T-cell (primary cell): ENCODE measurements around the gene DDX56. TPM values are rescaled to one million over a fixed set of nuclear protein-coding genes. Genes with fewer than 3 reads are reported as not detected.
"Not testable (repeated sequence)": the region's sequence is repeated elsewhere in the genome, so short reads cannot be mapped to it uniquely, and the experiment has no call there.

ENCODE experiments used
- ATAC-seq, 4 experiments: fragments of 200-7000 bp in 3 of 4; fragments of 150-1000 bp in 1 of 4; cut with Tn5 transposase; replicated peaks in 1 of 4; 1 replicate in 3 of 4; 2 replicates in 1 of 4; pipeline ENCODE4 v1.10.0; 2021; ENCODE audit warnings: moderate library complexity in 3 of 4, mild to moderate bottlenecking in 2 of 4, moderate number of reproducible peaks in 1 of 4
- CTCF ChIA-PET, 2 donors: fragments of 300-600 bp; sonication (Branson Sonifier 250); formaldehyde crosslinking; loops; one replicate each; lab custom pipeline; 2022; ENCODE audit warnings: antibody characterized with exemption in 2 of 2; lab: Charles Lee
- POLR2A ChIA-PET, 2 donors: fragments of 300-600 bp; sonication (Branson Sonifier 250); formaldehyde crosslinking; loops; one replicate each; lab custom pipeline; 2022; ENCODE audit warnings: antibody characterized with exemption in 2 of 2; lab: Charles Lee
- DNase-seq, 35 experiments: peaks; one replicate each; pipeline versions ENCODE4 v3.0.0 to v3.0.0-alpha.2; 2013 to 2023
- H3K27ac ChIP-seq: one replicate; pipeline ENCODE4 v1.5.1; 2013; ENCODE audit warnings: low read length
- H3K27me3 ChIP-seq, 2 experiments: replicated peaks in 1 of 2; 1 replicate in 1 of 2; 2 replicates in 1 of 2; pipeline versions ENCODE4 v1.6.1 to v1.7.0; 2013; ENCODE audit warnings: low read length in 1 of 2, mixed read lengths in 1 of 2; ENCODE audit not compliant: control insufficient read depth in 2 of 2, insufficient read depth in 2 of 2; ENCODE audit errors: extremely low read depth in 1 of 2
- H3K36me3 ChIP-seq, 2 donors: 1 replicate in 1 of 2; 2 replicates in 1 of 2; pipeline versions ENCODE4 v1.6.1 to v1.7.0; 2013; ENCODE audit warnings: low read length in 1 of 2; ENCODE audit not compliant: control insufficient read depth in 2 of 2, insufficient read depth in 1 of 2; ENCODE audit errors: extremely low read depth in 1 of 2
- H3K4me1 ChIP-seq, 2 experiments: 1 replicate in 1 of 2; 2 replicates in 1 of 2; pipeline versions ENCODE4 v1.6.1 to v1.7.0; 2013; ENCODE audit warnings: low read length in 2 of 2, mixed read lengths in 1 of 2; ENCODE audit not compliant: insufficient read depth in 2 of 2, control insufficient read depth in 1 of 2; ENCODE audit errors: extremely low read depth in 1 of 2
- H3K4me3 ChIP-seq, 2 donors: 1 replicate in 1 of 2; 2 replicates in 1 of 2; pipeline versions ENCODE4 v1.5.1 to v1.7.0; 2013; ENCODE audit warnings: mild to moderate bottlenecking in 2 of 2, low read length in 1 of 2, moderate library complexity in 1 of 2; ENCODE audit not compliant: control insufficient read depth in 1 of 2; ENCODE audit errors: extremely low read depth in 1 of 2
- H3K9me3 ChIP-seq: 2 replicates; pipeline ENCODE4 v1.7.0; 2013
- H3K27ac Mint-ChIP-seq, 2 donors: one replicate each; pipeline ENCODE4 v1.8.0; 2020 to 2021; ENCODE audit warnings: mild to moderate bottlenecking in 2 of 2, mixed read lengths in 2 of 2
- H3K27me3 Mint-ChIP-seq, 2 donors: one replicate each; pipeline ENCODE4 v1.8.0; 2021 to 2022; ENCODE audit warnings: mixed read lengths in 2 of 2
- H3K36me3 Mint-ChIP-seq: one replicate; pipeline ENCODE4 v1.8.0; 2021; ENCODE audit warnings: mixed read lengths
- H3K4me1 Mint-ChIP-seq, 3 donors: one replicate each; pipeline ENCODE4 v1.8.0; 2020 to 2022; ENCODE audit warnings: mixed read lengths in 3 of 3, mild to moderate bottlenecking in 1 of 3
- H3K4me3 Mint-ChIP-seq, 3 donors: one replicate each; pipeline ENCODE4 v1.8.0; 2020 to 2022; ENCODE audit warnings: mild to moderate bottlenecking in 3 of 3, mixed read lengths in 3 of 3, moderate library complexity in 3 of 3
- H3K9me3 Mint-ChIP-seq, 3 donors: one replicate each; pipeline ENCODE4 v1.8.0; 2020 to 2022; ENCODE audit warnings: mixed read lengths in 3 of 3
- WGBS: methylation state at CpG from one replicate; pipeline ENCODE4 v1.1.5; 2013; ENCODE audit warnings: missing lambda C conversion rate; ENCODE audit not compliant: insufficient coverage; 5-methylcytosine and 5-hydroxymethylcytosine counted together
- total RNA-seq, 35 experiments: library from RNA in 6 of 35; stranded (reverse) in 6 of 35; fragments of 120-200 nt in 1 of 35; gene quantifications; one replicate each; pipeline versions ENCODE4 v1.2.1 to v1.2.4 and lab custom pipeline; 2013 to 2026

DDX56 gene
- total RNA-seq, 5 donors from 2014 or later (not counting 1 experiment from before 2014, with no cell fraction given), result 97.5 to 118 (median 107) TPM

DNA sequence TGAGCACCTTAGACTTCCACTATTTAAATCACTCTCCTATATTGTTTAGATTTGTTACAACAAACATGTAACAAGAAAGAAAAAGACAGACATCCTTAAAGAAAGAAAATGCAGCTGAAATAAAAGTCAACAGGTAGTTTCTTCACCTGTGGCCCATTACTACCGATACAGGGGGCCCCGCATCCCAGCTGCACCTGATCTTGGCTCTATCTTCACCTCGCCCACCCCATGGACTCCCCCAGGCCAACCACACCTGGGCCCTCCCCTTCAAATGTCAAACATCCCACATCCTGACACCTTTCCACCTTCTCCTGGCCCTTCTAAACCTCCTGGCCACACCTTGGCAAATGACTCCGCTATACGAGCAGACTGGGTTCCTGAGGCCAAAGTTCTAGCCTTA lies 7.0 kb downstream of the DDX56 start:
- Histone ChIP-seq H3K27me3 (no peaks in the 10 kb centered on the region), H3K9me3 (no peaks in the 10 kb centered on the region), H3K36me3 (peaks cover 24 to 76% of the 10 kb centered on the region in 2 donors), H3K4me3 (no peak overlapping the region), H3K27ac (no peak overlapping the region), H3K4me1 (peaks cover 0 to 9% of the 10 kb centered on the region in 2 experiments)
- peaks cover 45% of the 10 kb centered on the region for H3K36me3 Mint-ChIP-seq
- CTCF ChIA-PET, result interaction anchor here (0.6 kb wide), 3 partner anchors 51 to 667 kb away, joined by 3 to 5 read pairs (median 3); no protein-coding TSS in a partner anchor
- ATAC-seq, result no peak
- POLR2A ChIA-PET, result no interaction called here
- WGBS, result 93% methylated on average over 5 of the region's 5 CpGs
- DNase-seq, result no peak
- H3K4me3 Mint-ChIP-seq, result no peak overlapping the region
- H3K4me1 Mint-ChIP-seq, result peaks cover 12 to 20% (median 13%) of the 10 kb centered on the region in 3 donors
- H3K27me3 Mint-ChIP-seq, result no peaks in the 10 kb centered on the region
- H3K9me3 Mint-ChIP-seq, result no peaks in the 10 kb centered on the region
- H3K27ac Mint-ChIP-seq, result no peak overlapping the region

DNA sequence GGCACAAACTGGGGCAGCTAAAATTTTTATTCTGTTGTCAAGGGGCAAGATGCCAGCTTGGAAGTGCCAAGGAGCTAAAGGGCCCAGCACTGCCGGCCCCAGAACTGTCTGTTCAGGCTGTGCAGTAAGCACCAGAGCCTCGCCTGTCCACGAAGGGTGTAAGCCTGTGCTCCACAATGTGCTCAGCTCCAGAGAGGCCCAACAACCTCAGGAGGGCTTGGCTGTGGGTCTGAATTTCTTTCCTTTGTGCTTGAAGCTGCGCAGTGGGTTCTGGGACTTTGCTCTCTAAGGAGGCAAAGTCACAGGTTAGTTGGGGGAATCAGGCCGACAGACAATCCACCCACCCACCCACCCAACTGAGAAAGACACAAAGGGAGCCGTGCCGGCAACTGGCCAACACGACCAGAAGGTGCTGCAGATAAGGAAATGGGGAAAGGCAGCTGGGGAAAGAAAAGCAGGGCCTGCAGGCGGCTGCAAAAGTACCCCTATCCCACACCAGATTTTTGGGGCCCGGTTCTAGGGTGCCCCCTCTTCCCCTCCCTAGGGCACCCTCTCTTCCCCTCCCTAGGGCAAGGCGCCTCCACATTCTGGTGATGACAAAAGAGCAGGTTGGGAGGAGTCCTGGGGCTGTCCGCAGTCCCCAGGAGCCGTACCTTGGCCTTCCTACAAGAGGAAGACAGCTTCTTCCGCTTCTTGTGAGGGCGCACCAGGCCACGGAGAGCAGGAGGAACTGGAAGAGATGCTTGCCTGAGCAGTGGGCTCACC lies 7.7 kb downstream of the DDX56 start:
- peaks cover 38% of the 10 kb centered on the region for H3K36me3 Mint-ChIP-seq
- H3K4me3 ChIP-seq, result no peak overlapping the region
- no peak overlapping the region for H3K4me3 Mint-ChIP-seq
- no peaks in the 10 kb centered on the region for H3K27me3 Mint-ChIP-seq
- H3K27ac ChIP-seq, result no peak overlapping the region
- peaks cover 21 to 69% of the 10 kb centered on the region in 2 donors for H3K36me3 ChIP-seq
- H3K27ac Mint-ChIP-seq, result peak overlapping the region; percentile 25 to 61
- no peak for DNase-seq
- WGBS, result 88% methylated on average over 8 of the region's 16 CpGs
- peaks cover 0 to 9% of the 10 kb centered on the region in 2 experiments for H3K4me1 ChIP-seq
- ChIA-PET POLR2A (interaction anchor here (0.5 to 0.6 kb wide), 2 partner anchors 300 to 521 kb away, joined by 3 to 5 read pairs; no protein-coding TSS in a partner anchor), CTCF (interaction anchor here (0.5 to 2.6 kb wide), 14 partner anchors 8 to 667 kb away, joined by 3 to 12 read pairs (median 5); partner anchors contain the start of genes DDX56 (in 1 of the 2) and NUDCD3 (in 1 of the 2))
- no peaks in the 10 kb centered on the region for H3K27me3 ChIP-seq
- no peaks in the 10 kb centered on the region for H3K9me3 ChIP-seq
- peak; percentile 31 to 54 (median 41) for ATAC-seq
- peaks cover 8 to 20% (median 12%) of the 10 kb centered on the region in 3 donors for H3K4me1 Mint-ChIP-seq
- no peaks in the 10 kb centered on the region for H3K9me3 Mint-ChIP-seq

- Histone ChIP-seq H3K9me3 (no peaks in the 10 kb centered on the region), H3K27ac (no peak overlapping the region), H3K4me3 (no peak overlapping the region), H3K36me3 (peaks cover 15 to 62% of the 10 kb centered on the region in 2 donors), H3K27me3 (no peaks in the 10 kb centered on the region), H3K4me1 (peaks cover 0 to 9% of the 10 kb centered on the region in 2 experiments)
- ATAC-seq (peak; percentile 83 to 85 (median 84)), DNase-seq (peak in 33 of 35 experiments; percentile 12 to 75 (median 51))
- ChIA-PET POLR2A (interaction anchor here in 1 of 2 donors (0.5 to 1.7 kb wide), 3 partner anchors 9 to 520 kb away, joined by 5 to 7 read pairs (median 6); partner anchors contain the start of gene DDX56), CTCF (interaction anchor here (0.5 to 2.6 kb wide), 19 partner anchors 8 to 547 kb away, joined by 3 to 12 read pairs (median 4); partner anchors contain the start of genes DDX56 (in 1 of the 2), NUDCD3 (in 1 of the 2) and TBRG4 (in 1 of the 2))
- no peaks in the 10 kb centered on the region for H3K9me3 Mint-ChIP-seq
- peaks cover 8 to 20% (median 9%) of the 10 kb centered on the region in 3 donors for H3K4me1 Mint-ChIP-seq
- no peaks in the 10 kb centered on the region for H3K27me3 Mint-ChIP-seq
- 69% methylated on average over 13 of the region's 13 CpGs for WGBS
- H3K36me3 Mint-ChIP-seq, result peaks cover 35% of the 10 kb centered on the region
- no peak overlapping the region for H3K4me3 Mint-ChIP-seq
- peak overlapping the region; percentile 25 to 61 for H3K27ac Mint-ChIP-seq
These were observed 8.5 kb downstream of the DDX56 start for GRCh38 chr7:44565097-44565794.

DNA sequence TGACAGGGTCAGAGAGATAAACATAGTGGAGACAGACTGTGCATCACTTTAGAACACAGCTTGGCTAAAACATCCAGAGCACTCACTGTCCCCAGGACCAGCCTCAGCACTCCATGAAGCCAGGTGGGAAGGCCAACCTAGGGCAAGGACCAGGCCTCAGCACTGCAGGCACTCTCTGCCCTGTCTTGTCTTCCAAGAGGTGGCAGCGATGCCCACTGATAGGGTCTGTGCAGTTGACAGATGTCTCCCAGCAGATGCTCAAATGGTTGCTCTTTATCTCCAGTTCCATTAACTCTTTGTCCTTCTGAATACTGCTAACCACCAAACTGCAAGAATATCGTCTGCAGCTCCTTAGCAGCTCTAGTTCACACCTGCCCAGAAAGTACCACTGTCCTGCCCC lies 9.1 kb downstream of the DDX56 start:
- POLR2A ChIA-PET, result interaction anchor here in 1 of 2 donors (1.7 kb wide), 1 partner anchor 10 kb away, joined by 6 read pairs; the partner anchor contains the start of gene DDX56
- ATAC-seq, result no peak
- H3K27me3 ChIP-seq, result no peaks in the 10 kb centered on the region
- H3K4me3 Mint-ChIP-seq, result no peak overlapping the region
- H3K9me3 Mint-ChIP-seq, result no peaks in the 10 kb centered on the region
- DNase-seq, result no peak
- H3K4me3 ChIP-seq, result no peak overlapping the region
- H3K27ac Mint-ChIP-seq, result no peak overlapping the region
- H3K36me3 Mint-ChIP-seq, result peaks cover 30% of the 10 kb centered on the region
- 100% methylated on average over 1 of the region's 2 CpGs for WGBS
- no peaks in the 10 kb centered on the region for H3K27me3 Mint-ChIP-seq
- peaks cover 0 to 9% of the 10 kb centered on the region in 2 experiments for H3K4me1 ChIP-seq
- CTCF ChIA-PET, result interaction anchor here (0.5 to 2.6 kb wide), 15 partner anchors 8 to 547 kb away, joined by 3 to 12 read pairs (median 3); partner anchors contain the start of genes DDX56 (in 1 of the 2), NUDCD3 (in 1 of the 2) and TBRG4 (in 1 of the 2)
- peaks cover 15 to 56% of the 10 kb centered on the region in 2 donors for H3K36me3 ChIP-seq
- H3K9me3 ChIP-seq, result no peaks in the 10 kb centered on the region
- peaks cover 8 to 20% (median 9%) of the 10 kb centered on the region in 3 donors for H3K4me1 Mint-ChIP-seq
- H3K27ac ChIP-seq, result no peak overlapping the region

DNA sequence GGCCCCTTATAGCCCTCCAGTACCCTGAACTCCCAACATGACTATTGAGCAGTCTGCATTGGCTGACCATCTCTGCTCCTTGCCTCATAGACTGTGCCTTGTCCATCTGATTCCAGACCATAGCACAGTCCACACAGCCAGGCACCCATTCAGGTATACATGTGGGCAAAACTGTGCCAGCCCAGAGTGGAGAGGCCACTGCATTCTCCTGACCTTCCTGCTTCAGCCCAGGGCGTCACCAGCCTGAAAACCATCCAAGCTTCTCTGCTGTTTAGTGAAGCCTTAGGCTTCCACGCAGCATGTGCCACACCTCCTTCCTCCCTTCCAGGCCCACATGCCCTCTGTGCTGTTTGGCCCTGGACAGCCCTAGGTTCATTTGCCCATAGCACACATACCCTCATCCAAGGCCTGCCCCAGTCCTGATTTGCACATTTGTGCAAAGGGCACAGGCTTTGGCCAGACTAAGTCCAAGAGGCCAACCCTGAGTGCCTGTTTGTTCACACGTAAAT lies 10.5 kb downstream of the DDX56 start:
- H3K27ac Mint-ChIP-seq, result peak overlapping the region; percentile 27 to 58
- H3K4me1 Mint-ChIP-seq, result peaks cover 8 to 20% (median 9%) of the 10 kb centered on the region in 3 donors
- ChIA-PET CTCF (no interaction called here), POLR2A (no interaction called here)
- no peak overlapping the region for H3K27ac ChIP-seq
- H3K36me3 Mint-ChIP-seq, result peaks cover 19% of the 10 kb centered on the region
- ATAC-seq (no peak), DNase-seq (no peak)
- no peaks in the 10 kb centered on the region for H3K9me3 Mint-ChIP-seq
- 87% methylated on average over 3 of the region's 3 CpGs for WGBS
- no peak overlapping the region for H3K4me3 Mint-ChIP-seq
- H3K27me3 ChIP-seq, result no peaks in the 10 kb centered on the region
- no peak overlapping the region for H3K4me3 ChIP-seq
- peaks cover 0 to 9% of the 10 kb centered on the region in 2 experiments for H3K4me1 ChIP-seq
- no peaks in the 10 kb centered on the region for H3K9me3 ChIP-seq
- H3K36me3 ChIP-seq, result peaks cover 7 to 42% of the 10 kb centered on the region in 2 donors
- H3K27me3 Mint-ChIP-seq, result no peaks in the 10 kb centered on the region

- H3K27me3 Mint-ChIP-seq, H3K4me3 Mint-ChIP-seq, CTCF ChIA-PET, H3K27me3 ChIP-seq, H3K27ac Mint-ChIP-seq, ATAC-seq, H3K4me1 ChIP-seq, H3K9me3 ChIP-seq, H3K27ac ChIP-seq, H3K4me3 ChIP-seq, POLR2A ChIA-PET, H3K9me3 Mint-ChIP-seq, DNase-seq: not testable (repeated sequence)
- Mint-ChIP-seq H3K36me3 (peaks cover 12% of the 10 kb centered on the region), H3K4me1 (peaks cover 8 to 17% (median 8%) of the 10 kb centered on the region in 3 donors)
- no CpG with 5 or more reads among the region's 8 CpGs for WGBS
- H3K36me3 ChIP-seq, result peaks cover 2 to 36% of the 10 kb centered on the region in 2 donors
These were observed 11.1 kb downstream of the DDX56 start for GRCh38 chr7:44562622-44562962.
